Breast epithelium (tissue), 4 donors: ENCODE measurements around the gene RENBP. TPM values are rescaled to one million over a fixed set of nuclear protein-coding genes. Genes with fewer than 3 reads are reported as not detected.

Experiments
- DNase-seq, 2 donors: peaks; one replicate each; pipeline ENCODE4 v3.0.0-alpha.2; 2019; ENCODE audit warnings: low spot score in 2 of 2
- H3K27ac ChIP-seq, 2 donors: fragments of 200-600 bp; sonication (generic) in 1 of 2; one replicate each; pipeline ENCODE4 v1.5.1; 2016 to 2019; ENCODE audit warnings: mild to moderate bottlenecking in 1 of 2
- H3K27me3 ChIP-seq, 2 donors: fragments of 200-600 bp; sonication (generic) in 1 of 2; one replicate each; pipeline versions ENCODE4 v1.5.1 to v1.6.0; 2017 to 2019; ENCODE audit warnings: control low read depth in 1 of 2, mild to moderate bottlenecking in 1 of 2
- H3K36me3 ChIP-seq: fragments of 200-600 bp; one replicate; pipeline ENCODE4 v1.5.1; 2019
- H3K4me1 ChIP-seq, 2 donors: fragments of 200-600 bp; sonication (generic); one replicate each; pipeline ENCODE4 v1.5.1; 2016 to 2019; ENCODE audit warnings: control low read depth in 1 of 2
- H3K4me3 ChIP-seq, 3 donors: fragments of 200-600 bp; sonication (generic); 1 replicate in 2 of 3; 2 replicates in 1 of 3; pipeline ENCODE4 v1.5.1; 2016 to 2019; ENCODE audit warnings: mild to moderate bottlenecking in 3 of 3, moderate library complexity in 2 of 3
- H3K9me3 ChIP-seq, 2 donors: fragments of 200-600 bp; sonication (generic) in 1 of 2; one replicate each; pipeline ENCODE4 v1.5.1; 2016 to 2019; ENCODE audit warnings: control low read depth in 1 of 2
- CTCF ChIP-seq, 3 donors: fragments of 450-650 bp; IDR thresholded peaks; one replicate each; pipeline ENCODE4 v1.5.1; 2016 to 2017; ENCODE audit warnings: antibody characterized with exemption in 3 of 3, mild to moderate bottlenecking in 3 of 3, moderate library complexity in 3 of 3
- POLR2A ChIP-seq: fragments of 450-650 bp; IDR thresholded peaks from one replicate; pipeline ENCODE4 v1.6.1; 2016; ENCODE audit warnings: antibody characterized with exemption, mild to moderate bottlenecking, moderate library complexity
- POLR2AphosphoS5 ChIP-seq, 3 donors: sonication (generic); formaldehyde crosslinking; IDR thresholded peaks; one replicate each; pipeline ENCODE4 v1.6.1; 2017; ENCODE audit warnings: antibody characterized with exemption in 3 of 3
- intact Hi-C: fragments of 100-400 bp; cut with DNase I; formaldehyde crosslinking; loops from one replicate; pipeline ENCODE4 v1.15.1; 2023; ENCODE audit warnings: low total_unique reads
- total RNA-seq, 3 donors: library from RNA; depleted of rRNA; stranded (reverse); fragments of >200 nt; gene quantifications; one replicate each; pipeline ENCODE4 v1.1.0, GENCODE V29; 2016

Gene RENBP
- total RNA-seq, 3 donors from 2014 or later = 6.6 to 50.7 (median 6.9) TPM

GRCh38 chrX:153906126-153906917 lies 38.1 kb downstream of the RENBP start:
- no peaks in the 10 kb centered on the region for H3K36me3 ChIP-seq
- no peak for DNase-seq
- no peaks in the 10 kb centered on the region for H3K9me3 ChIP-seq
- no peak overlapping the region for H3K27ac ChIP-seq
- TF ChIP-seq POLR2A = no peak
- no peak for TF ChIP-seq CTCF (IDR thresholded peaks at IDR 0.05)
- TF ChIP-seq POLR2AphosphoS5 (IDR thresholded peaks at IDR 0.05) = no peak
- no peaks in the 10 kb centered on the region for H3K4me1 ChIP-seq
- intact Hi-C loops = no loop called here
- peaks cover 0 to 70% of the 10 kb centered on the region in 2 donors for H3K27me3 ChIP-seq
- no peak overlapping the region for H3K4me3 ChIP-seq

DNA sequence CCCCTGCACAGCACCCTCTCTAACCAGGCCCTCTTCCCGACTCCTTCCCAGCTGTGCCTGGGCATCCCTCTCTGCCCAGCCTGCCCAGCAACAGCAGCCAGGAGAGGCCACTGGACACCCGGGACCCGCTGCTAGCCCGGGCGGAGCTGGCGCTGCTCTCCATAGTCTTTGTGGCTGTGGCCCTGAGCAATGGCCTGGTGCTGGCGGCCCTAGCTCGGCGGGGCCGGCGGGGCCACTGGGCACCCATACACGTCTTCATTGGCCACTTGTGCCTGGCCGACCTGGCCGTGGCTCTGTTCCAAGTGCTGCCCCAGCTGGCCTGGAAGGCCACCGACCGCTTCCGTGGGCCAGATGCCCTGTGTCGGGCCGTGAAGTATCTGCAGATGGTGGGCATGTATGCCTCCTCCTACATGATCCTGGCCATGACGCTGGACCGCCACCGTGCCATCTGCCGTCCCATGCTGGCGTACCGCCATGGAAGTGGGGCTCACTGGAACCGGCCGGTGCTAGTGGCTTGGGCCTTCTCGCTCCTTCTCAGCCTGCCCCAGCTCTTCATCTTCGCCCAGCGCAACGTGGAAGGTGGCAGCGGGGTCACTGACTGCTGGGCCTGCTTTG lies 38.9 kb downstream of the RENBP start:
- no peak overlapping the region for H3K27ac ChIP-seq
- DNase-seq = no peak
- peaks cover 0 to 69% of the 10 kb centered on the region in 2 donors for H3K27me3 ChIP-seq
- TF ChIP-seq CTCF (IDR thresholded peaks at IDR 0.05) = no peak
- TF ChIP-seq POLR2A = no peak
- TF ChIP-seq POLR2AphosphoS5 (IDR thresholded peaks at IDR 0.05) = no peak
- intact Hi-C loops = no loop called here
- peak overlapping the region in 2 of 3 donors; percentile 24 to 37 for H3K4me3 ChIP-seq
- H3K4me1 ChIP-seq = no peaks in the 10 kb centered on the region
- H3K36me3 ChIP-seq = no peaks in the 10 kb centered on the region
- no peaks in the 10 kb centered on the region for H3K9me3 ChIP-seq

- TF ChIP-seq POLR2AphosphoS5 (IDR thresholded peaks at IDR 0.05) (no peak), POLR2A (no peak), CTCF (IDR thresholded peaks at IDR 0.05) (no peak)
- Histone ChIP-seq H3K4me1 (no peaks in the 10 kb centered on the region), H3K36me3 (no peaks in the 10 kb centered on the region), H3K4me3 (peak within 1 kb of the TSS; percentile 13 to 37 (median 24)), H3K9me3 (no peaks in the 10 kb centered on the region), H3K27ac (peak within 1 kb of the TSS in 1 of 2 donors; percentile 48), H3K27me3 (peaks cover 0 to 61% of the 10 kb centered on the region in 2 donors)
- intact Hi-C loops = no loop called here
- DNase-seq = no peak
These were observed 40.2 kb downstream of the RENBP start, which contains the start of gene AVPR2 for GRCh38 chrX:153903991-153904957. TSS of gene AVPR2 (plus strand) at chrX:153904673. CDS start at chrX:153905146, 473 bp downstream.

DNA sequence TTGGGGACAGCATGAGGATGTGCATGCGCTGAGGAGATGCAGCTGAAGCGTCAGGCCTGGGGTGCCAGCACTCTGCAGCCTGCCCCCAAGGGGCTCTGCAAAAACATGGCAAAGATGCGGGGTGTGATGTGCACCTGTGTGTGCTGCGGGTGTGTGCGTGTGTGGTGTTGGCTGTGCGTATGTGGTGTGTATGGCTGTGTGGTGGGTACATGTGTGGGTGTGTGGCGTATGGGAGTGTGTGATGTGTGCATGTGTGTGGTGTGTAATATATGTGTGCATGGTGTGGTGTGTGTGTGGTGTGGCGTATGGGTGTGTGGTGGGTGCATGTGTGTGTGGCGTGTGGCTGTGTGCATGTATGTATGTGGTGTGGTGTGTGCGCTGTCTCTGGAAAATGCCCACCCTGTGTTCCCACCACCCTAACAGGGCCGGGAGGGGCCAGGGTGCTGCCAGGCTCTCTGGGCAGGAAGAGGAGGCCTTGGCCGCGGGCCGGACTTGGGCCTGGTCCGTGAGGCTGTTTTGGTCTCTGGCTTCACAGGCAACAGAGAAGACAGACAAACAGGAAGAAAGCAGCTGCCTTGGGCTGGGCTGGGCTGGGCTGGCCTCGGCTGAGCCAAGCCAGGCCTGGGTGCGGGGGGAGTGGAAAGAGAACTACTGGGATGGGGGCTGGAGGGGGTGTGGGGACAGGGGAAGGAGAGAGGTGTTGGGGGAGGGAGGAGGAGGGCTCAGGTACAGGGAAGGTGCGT lies 41.0 kb downstream of the RENBP start:
- DNase-seq = no peak
- Histone ChIP-seq H3K9me3 (no peaks in the 10 kb centered on the region), H3K4me3 (no peak overlapping the region), H3K36me3 (no peaks in the 10 kb centered on the region), H3K27ac (peak overlapping the region in 1 of 2 donors; percentile 48), H3K27me3 (peaks cover 0 to 54% of the 10 kb centered on the region in 2 donors), H3K4me1 (no peaks in the 10 kb centered on the region)
- intact Hi-C loops = no loop called here
- no peak for TF ChIP-seq CTCF (IDR thresholded peaks at IDR 0.05)
- no peak for TF ChIP-seq POLR2A
- TF ChIP-seq POLR2AphosphoS5 (IDR thresholded peaks at IDR 0.05) = no peak
